ENCODE measurements around the gene PIK3CB.

DNA sequence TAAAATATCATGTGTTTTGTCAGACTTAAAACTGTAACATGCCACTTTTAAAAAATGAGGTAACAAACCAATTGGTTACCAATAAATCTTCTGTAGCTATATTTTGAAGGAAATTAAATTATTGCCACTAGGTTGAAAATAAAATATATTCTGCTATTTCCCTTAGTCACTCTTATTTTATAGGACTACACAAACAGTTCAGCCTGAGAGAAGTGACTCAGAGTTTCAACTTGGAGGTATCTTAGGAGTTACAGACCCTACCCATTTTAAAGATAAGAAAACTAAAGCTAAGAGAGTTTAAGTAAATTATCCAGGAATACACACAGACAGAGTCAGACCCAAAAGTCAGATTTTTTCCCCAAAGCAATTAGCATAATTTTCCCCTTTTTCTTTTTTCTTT, 65.1 kb downstream of the PIK3CB start:
- TF ChIP-seq, protein P1, sequence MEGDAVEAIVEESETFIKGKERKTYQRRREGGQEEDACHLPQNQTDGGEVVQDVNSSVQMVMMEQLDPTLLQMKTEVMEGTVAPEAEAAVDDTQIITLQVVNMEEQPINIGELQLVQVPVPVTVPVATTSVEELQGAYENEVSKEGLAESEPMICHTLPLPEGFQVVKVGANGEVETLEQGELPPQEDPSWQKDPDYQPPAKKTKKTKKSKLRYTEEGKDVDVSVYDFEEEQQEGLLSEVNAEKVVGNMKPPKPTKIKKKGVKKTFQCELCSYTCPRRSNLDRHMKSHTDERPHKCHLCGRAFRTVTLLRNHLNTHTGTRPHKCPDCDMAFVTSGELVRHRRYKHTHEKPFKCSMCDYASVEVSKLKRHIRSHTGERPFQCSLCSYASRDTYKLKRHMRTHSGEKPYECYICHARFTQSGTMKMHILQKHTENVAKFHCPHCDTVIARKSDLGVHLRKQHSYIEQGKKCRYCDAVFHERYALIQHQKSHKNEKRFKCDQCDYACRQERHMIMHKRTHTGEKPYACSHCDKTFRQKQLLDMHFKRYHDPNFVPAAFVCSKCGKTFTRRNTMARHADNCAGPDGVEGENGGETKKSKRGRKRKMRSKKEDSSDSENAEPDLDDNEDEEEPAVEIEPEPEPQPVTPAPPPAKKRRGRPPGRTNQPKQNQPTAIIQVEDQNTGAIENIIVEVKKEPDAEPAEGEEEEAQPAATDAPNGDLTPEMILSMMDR (IDR thresholded peaks at IDR 0.05) = no peak
- TF ChIP-seq POLR2A (IDR thresholded peaks at IDR 0.05) = no peak

Data from thyroid gland (tissue), 4 donors.